Loucy (cell line): ENCODE results near the gene ENPP1.

Experiments used
- CTCF ChIP-seq: fragments of 200-600 bp; sonication (generic); conservative IDR thresholded peaks from 2 replicates; pipeline ENCODE4 v1.5.1; 2014; ENCODE audit warnings: mild to moderate bottlenecking, antibody characterized with exemption, low read length
- EZH2phosphoT487 ChIP-seq: fragments of 200-600 bp; IDR thresholded peaks from 2 replicates; pipeline ENCODE4 v1.6.1; 2018; ENCODE audit warnings: antibody characterized with exemption, mild to moderate bottlenecking, moderate library complexity, borderline replicate concordance

DNA sequence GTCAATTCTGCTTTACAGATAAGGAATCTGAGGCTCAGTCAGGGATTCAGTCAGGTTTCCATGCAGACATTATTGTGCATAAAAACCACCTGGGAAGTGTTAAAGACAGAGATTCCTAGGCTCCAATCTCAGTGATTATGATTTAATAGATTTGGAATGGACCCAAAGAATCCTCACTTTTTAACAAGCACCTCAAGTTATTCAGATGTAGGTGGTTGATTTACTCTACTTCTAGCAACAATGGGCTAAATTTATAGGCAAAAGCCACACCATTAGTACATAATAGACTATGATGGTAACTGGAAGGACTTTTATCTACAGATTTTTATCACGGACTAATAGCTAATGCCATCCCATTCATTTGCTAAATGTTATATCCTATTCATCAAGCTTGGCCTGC is 9.0 kb downstream of the ENPP1 start:
- TF ChIP-seq CTCF (no peak), EZH2phosphoT487 (no peak)
